Ishikawa (cell line): ENCODE data around the gene GRIK4.

Source experiments
- CEBPB ChIP-seq: IDR thresholded peaks from 2 replicates; pipeline ENCODE4 v1.6.1; 2012
- CREB1 ChIP-seq: IDR thresholded peaks from 2 replicates; pipeline ENCODE4 v1.6.1; 2012; ENCODE audit warnings: low read depth
- EGR1 ChIP-seq: IDR thresholded peaks from 2 replicates; pipeline ENCODE4 v1.6.1; 2012
- EP300 ChIP-seq: IDR thresholded peaks from 2 replicates; pipeline ENCODE4 v1.6.1; 2012; ENCODE audit warnings: borderline replicate concordance
- FOXM1 ChIP-seq: IDR thresholded peaks from 2 replicates; pipeline ENCODE4 v1.6.1; 2012; ENCODE audit warnings: low read depth, borderline replicate concordance
- NFIC ChIP-seq: IDR thresholded peaks from 2 replicates; pipeline ENCODE4 v1.6.1; 2012
- RAD21 ChIP-seq: IDR thresholded peaks from 2 replicates; pipeline ENCODE4 v1.6.1; 2012; ENCODE audit warnings: low read depth
- TAF1 ChIP-seq: IDR thresholded peaks from 2 replicates; pipeline ENCODE4 v1.6.1; 2012; ENCODE audit warnings: low read depth, mild to moderate bottlenecking
- TCF12 ChIP-seq: IDR thresholded peaks from 2 replicates; pipeline ENCODE4 v1.6.1; 2012; ENCODE audit warnings: low read depth
- TEAD4 ChIP-seq: IDR thresholded peaks from 2 replicates; pipeline ENCODE4 v1.6.1; 2012
- YY1 ChIP-seq: IDR thresholded peaks from 2 replicates; pipeline ENCODE4 v1.6.1; 2012; ENCODE audit warnings: low read depth
- ZBTB7A ChIP-seq: IDR thresholded peaks from 2 replicates; pipeline ENCODE4 v1.6.1; 2012; ENCODE audit warnings: low read depth
- TF ChIP-seq, protein P1 (sequence below): IDR thresholded peaks from 2 replicates; pipeline ENCODE4 v1.6.1; 2012
- TF ChIP-seq, protein P2 (sequence below): IDR thresholded peaks from 2 replicates; pipeline ENCODE4 v1.6.1; 2012
- TF ChIP-seq, protein P3 (sequence below): IDR thresholded peaks from 2 replicates; pipeline ENCODE4 v1.6.1; 2012; ENCODE audit warnings: low read depth, mild to moderate bottlenecking

Gene GRIK4

DNA sequence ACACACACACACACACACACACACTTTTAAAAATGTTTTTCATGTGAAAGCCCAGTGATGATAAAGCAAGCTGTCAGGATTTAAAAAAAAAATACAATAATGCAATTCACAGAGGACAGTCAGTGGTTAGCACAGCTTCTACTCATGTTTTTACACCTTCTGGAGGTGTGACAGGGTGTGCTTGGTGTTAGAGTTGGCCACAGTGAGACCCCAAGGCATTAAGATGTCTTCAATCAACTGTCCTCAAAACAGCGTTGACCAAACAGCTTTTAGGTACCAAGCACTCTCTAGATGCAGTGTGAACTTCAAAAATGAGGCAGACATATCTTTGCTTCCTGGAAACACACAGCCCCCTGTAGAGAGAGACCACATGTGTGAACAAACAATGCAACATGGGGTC lies 346.0 kb downstream of the GRIK4 start:
- TF ChIP-seq YY1 (no peak), CEBPB (no peak), RAD21 (no peak), TCF12 (no peak), TAF1 (no peak), FOXM1 (no peak), EP300 (no peak), TEAD4 (no peak), EGR1 (no peak), ZBTB7A (no peak)
- TF ChIP-seq, protein P1, sequence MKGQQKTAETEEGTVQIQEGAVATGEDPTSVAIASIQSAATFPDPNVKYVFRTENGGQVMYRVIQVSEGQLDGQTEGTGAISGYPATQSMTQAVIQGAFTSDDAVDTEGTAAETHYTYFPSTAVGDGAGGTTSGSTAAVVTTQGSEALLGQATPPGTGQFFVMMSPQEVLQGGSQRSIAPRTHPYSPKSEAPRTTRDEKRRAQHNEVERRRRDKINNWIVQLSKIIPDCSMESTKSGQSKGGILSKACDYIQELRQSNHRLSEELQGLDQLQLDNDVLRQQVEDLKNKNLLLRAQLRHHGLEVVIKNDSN = no peak
- TF ChIP-seq, protein P2, sequence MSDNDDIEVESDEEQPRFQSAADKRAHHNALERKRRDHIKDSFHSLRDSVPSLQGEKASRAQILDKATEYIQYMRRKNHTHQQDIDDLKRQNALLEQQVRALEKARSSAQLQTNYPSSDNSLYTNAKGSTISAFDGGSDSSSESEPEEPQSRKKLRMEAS = no peak
- TF ChIP-seq, protein P3, sequence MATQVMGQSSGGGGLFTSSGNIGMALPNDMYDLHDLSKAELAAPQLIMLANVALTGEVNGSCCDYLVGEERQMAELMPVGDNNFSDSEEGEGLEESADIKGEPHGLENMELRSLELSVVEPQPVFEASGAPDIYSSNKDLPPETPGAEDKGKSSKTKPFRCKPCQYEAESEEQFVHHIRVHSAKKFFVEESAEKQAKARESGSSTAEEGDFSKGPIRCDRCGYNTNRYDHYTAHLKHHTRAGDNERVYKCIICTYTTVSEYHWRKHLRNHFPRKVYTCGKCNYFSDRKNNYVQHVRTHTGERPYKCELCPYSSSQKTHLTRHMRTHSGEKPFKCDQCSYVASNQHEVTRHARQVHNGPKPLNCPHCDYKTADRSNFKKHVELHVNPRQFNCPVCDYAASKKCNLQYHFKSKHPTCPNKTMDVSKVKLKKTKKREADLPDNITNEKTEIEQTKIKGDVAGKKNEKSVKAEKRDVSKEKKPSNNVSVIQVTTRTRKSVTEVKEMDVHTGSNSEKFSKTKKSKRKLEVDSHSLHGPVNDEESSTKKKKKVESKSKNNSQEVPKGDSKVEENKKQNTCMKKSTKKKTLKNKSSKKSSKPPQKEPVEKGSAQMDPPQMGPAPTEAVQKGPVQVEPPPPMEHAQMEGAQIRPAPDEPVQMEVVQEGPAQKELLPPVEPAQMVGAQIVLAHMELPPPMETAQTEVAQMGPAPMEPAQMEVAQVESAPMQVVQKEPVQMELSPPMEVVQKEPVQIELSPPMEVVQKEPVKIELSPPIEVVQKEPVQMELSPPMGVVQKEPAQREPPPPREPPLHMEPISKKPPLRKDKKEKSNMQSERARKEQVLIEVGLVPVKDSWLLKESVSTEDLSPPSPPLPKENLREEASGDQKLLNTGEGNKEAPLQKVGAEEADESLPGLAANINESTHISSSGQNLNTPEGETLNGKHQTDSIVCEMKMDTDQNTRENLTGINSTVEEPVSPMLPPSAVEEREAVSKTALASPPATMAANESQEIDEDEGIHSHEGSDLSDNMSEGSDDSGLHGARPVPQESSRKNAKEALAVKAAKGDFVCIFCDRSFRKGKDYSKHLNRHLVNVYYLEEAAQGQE = no peak

DNA sequence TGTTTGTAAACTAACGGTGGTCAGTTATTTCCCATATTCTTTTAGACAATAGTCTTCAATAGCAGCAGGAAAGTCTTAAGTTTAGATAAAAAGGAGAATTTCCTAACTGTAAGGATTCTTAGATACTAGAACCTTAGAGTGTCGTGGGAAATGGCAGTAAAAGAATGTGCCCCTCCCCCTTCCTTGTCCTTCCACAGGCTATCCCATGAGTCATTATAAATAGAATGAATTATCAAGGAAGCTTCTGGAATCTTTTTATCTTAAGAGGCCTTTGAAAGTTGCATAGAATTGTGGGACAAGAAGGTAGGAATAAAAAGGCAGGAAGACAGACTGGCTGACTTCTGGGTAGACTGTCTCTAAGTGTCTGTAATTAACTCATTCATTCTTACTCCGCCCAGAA lies 347.2 kb downstream of the GRIK4 start:
- no peak for TF ChIP-seq CREB1
- no peak for TF ChIP-seq RAD21

DNA sequence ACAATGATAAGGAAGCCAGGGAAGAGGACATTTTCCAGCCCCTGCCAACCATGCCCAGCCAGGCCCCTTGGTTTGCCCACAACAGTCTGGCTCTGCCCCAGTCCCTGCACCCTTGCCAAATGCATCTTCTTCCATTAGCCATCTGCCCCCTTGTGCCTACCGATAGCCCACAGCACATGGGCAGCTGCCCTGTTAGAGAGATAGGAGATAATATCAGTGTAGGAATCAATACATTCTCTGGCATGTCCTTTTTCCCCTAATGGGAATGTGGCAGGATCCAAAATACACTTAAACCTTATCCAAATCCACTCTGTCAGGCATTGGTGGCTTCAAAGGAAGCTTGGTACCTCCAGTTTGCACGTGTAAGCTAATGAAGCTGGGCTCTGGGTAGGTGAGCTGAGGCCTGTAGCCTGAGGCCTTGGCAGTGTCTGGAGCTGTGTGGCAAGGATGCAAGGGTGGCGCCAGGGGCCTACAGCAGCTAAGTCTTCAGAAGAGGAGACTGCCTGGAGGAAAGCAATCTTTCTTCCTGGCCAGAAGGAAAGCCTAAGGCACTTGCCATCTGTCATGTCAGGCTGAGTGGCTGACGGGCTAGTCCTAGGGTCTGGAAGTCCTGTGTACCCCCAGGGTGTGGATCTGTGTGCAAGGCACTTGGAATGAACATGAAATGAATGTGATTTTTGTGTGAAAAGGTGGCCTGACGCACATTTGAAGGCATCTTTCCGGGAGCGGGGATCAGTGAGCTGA lies 348.2 kb downstream of the GRIK4 start:
- TF ChIP-seq EGR1 (no peak), TCF12 (no peak), EP300 (no peak), CREB1 (no peak), RAD21 (no peak), ZBTB7A (no peak), NFIC (no peak), YY1 (no peak), FOXM1 (no peak), TAF1 (no peak), TEAD4 (no peak), CEBPB (no peak)
- TF ChIP-seq, protein P2 = no peak
- TF ChIP-seq, protein P1 = no peak
- TF ChIP-seq, protein P3 = no peak

DNA sequence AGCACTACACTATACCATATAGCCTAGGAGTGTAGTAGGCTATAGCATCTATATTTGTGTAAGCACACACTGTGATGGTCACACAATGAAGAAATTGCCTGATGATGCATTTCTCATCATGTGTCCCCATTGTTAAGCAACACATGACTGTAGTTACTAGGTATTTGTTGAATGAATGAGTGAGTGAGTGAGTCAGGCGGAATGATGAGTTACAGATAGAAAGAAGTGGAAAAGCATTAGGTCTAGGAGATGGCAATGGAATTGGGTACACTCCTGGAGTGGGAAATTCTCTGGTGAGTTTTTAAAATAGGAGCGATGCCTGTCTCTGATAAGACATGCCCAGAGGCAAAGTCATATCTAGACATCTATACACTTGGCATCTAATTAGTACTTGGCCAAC lies 351.8 kb downstream of the GRIK4 start:
- TF ChIP-seq EGR1 (no peak), FOXM1 (no peak), RAD21 (no peak), NFIC (no peak), EP300 (no peak), YY1 (no peak), TCF12 (no peak), CREB1 (no peak), CEBPB (no peak), TEAD4 (no peak), TAF1 (no peak), ZBTB7A (no peak)
- TF ChIP-seq, protein P2 = no peak
- TF ChIP-seq, protein P3 = no peak
- TF ChIP-seq, protein P1 = no peak
